RPMI8226 (cell line): ENCODE results near the gene FZD2.
"Not testable (repeated sequence)": the region's sequence is repeated elsewhere in the genome, so short reads cannot be mapped to it uniquely, and the experiment has no call there.

Experiments used
- DNase-seq: peaks from one replicate; pipeline ENCODE4 v3.0.0-alpha.2; 2015

Gene FZD2

GRCh38 chr17:44556832-44557606 is at the start of gene FZD2:
TSS of gene FZD2 (plus strand) at chr17:44557484. CDS start at chr17:44557689, 205 bp downstream.
- DNase-seq, result peak; percentile 92

- peak; percentile 47 for DNase-seq
These were observed 45.8 kb upstream of the FZD2 start for GRCh38 chr17:44511241-44512134.

DNA sequence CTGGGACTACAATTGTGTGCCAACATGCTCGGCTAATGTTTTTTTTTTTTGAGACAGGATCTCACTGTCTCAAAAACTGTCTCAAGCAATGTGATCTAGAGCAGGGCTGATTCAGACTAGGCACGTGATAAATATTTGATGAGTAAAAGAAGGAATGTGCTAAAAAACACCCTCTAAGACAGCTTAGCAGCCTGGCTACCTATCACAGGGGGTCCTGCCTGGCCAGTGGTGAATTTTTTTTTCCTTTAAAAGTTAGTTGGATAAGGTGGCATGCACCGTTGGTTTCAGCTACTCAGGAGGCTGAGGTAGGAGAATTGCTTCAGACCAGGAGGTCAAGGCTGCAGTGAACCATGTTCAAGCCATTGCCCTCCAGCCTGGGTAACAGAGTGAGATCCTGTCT is 39.3 kb upstream of the FZD2 start:
- no peak for DNase-seq

DNA sequence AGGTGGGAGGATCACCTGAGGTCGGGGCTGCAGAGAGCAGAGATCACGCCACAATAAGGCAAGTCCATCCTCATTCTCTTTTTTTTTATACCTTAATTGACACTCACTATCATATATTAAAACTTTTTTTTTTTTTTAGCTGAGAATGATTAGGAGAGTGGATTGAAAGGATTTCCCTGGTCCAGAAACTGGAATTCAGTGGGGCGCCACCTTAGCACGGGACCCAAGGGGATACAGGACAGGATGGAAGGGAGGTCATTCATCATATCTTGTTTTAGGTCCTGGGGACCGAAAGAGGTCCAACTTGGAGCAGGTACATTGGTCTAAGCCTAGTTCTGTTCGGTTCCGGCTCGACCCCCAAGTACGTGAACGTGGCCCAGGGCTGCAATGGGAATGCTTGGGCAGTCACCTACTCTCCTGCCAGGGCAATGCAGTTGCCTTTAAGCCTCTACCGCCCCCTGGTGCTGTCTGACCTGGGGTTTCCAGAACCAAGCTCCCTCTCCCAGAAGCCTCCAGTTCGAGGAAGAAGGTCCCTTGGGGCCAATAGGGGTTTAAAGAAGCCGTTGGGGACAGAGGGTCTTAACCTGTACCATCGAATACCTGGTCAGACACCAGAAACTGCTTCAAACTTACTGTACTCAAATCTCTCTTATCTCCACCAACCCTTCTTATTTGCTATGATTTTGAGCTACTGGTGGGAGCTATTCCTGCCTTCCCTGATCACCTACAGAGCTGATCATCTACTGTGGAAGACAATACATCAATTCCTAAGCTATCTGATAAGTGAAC is 34.2 kb upstream of the FZD2 start:
- DNase-seq, result peak; percentile 73

GRCh38 chr17:44523672-44523972 is 33.7 kb upstream of the FZD2 start:
- DNase-seq, result no peak

GRCh38 chr17:44527102-44527501 is 30.2 kb upstream of the FZD2 start:
- DNase-seq, result no peak

GRCh38 chr17:44527954-44528353 is 29.3 kb upstream of the FZD2 start:
- no peak for DNase-seq

DNA sequence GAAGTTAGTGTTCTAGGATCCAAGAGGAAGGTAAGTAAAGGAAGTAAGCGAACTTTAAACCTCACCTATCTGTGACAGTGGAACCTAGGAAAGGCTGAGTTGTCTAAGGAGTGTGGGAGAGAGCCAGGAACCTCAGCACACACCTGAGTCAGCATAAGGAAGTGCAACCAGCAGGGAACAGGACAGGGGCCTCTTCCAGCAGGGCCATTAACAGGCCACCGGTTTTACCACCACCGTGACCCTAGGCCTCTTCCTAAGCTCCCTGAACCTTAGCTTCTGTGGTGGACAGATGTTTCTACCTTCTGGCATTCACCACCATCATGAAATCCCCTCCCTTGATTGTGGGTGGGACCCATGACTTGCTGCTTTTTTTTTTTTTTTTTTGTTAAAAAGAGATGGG is 27.4 kb upstream of the FZD2 start:
- no peak for DNase-seq

DNA sequence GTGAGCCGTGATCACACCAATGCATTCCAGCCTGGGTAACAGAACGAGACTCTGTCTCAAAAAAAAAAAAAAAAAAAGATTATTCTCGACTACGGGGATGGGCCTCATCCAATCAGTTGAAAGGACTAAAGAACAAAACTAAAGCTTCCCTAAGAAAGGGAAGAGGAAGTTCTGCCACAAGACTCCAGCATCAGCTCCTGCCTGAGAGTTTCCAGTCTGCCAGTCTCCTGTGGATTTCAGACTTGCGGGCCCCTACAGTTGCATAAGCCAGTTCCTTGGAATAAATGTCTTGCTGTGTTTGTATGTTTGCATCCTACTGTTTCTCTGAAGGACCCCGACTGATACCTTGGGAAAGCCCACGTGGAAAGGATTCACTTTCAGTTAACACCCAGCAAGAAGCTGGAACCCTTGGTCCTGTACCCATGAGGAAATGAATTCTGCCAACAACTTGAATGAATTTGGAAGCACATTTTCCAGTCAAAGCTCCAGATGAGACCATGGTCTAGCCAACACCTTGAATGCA is 26.3 kb upstream of the FZD2 start:
- no peak for DNase-seq

GRCh38 chr17:44533533-44534246 is 23.6 kb upstream of the FZD2 start:
- peak; percentile 85 for DNase-seq

GRCh38 chr17:44536090-44536953 is 21.0 kb upstream of the FZD2 start:
- DNase-seq, result no peak

GRCh38 chr17:44537922-44538321 is 19.4 kb upstream of the FZD2 start:
- not testable (repeated sequence) for DNase-seq

DNA sequence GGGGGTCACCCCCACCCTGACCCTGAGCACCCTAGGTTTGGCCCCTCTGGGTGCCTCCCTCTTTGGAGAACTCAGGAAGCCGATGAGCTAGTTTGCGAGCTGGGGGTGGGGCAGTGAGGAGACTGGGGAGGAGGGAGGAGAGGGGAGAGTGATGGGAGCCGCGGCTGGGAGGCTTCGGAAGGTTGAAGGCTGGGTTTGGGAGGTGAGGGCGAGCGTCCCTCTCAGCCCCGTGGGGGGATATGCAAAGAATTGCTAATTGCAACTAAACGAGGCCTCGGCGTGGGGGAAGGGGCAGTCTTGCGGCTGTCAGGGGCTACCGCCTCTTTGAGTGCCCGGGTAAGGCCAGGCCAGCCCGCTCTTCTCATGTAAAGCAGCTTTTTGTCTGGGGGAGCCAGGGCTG is 17.6 kb upstream of the FZD2 start:
- DNase-seq, result no peak

DNA sequence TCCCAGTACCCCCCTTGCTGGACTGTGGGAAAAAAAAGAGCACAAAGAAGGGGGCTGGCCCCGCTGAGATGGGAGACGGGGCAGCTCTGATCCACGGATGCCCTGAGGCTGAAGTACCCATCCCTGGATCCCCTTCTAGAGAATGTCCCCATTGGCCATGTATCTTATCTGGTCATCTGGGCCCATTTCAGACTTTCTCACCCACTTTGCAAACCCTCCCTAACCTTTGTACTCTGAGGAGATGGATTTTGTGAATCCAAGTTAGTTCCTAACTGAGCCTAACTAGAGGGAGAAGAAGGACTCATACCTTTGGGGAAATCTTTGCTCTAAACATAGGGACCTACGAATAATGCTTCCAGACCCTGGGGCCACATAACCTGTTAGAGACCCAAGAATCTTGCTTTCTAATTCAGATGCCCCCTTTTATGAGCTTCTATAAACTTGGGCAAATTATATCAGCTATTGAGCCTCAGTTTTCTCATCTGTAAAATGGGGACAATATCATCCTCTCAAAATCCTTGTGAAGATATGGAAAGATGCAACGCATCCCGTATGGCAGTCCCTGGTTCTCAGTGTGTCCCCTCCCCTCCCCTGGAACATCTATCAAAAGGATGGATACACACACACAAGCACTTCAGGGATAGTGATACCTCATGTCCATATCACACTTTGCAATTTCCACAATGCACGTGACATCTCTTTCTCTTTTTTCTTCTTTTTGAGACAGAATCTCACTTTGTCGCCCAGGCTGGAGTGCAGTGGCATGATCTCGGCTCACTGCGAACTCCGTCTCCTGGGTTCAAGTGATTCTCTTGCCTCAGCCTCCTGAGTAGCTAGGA is 16.8 kb upstream of the FZD2 start:
- DNase-seq, result no peak

GRCh38 chr17:44541884-44542581 is 15.3 kb upstream of the FZD2 start:
- no peak for DNase-seq

GRCh38 chr17:44543213-44543904 is 13.9 kb upstream of the FZD2 start:
- no peak for DNase-seq

DNA sequence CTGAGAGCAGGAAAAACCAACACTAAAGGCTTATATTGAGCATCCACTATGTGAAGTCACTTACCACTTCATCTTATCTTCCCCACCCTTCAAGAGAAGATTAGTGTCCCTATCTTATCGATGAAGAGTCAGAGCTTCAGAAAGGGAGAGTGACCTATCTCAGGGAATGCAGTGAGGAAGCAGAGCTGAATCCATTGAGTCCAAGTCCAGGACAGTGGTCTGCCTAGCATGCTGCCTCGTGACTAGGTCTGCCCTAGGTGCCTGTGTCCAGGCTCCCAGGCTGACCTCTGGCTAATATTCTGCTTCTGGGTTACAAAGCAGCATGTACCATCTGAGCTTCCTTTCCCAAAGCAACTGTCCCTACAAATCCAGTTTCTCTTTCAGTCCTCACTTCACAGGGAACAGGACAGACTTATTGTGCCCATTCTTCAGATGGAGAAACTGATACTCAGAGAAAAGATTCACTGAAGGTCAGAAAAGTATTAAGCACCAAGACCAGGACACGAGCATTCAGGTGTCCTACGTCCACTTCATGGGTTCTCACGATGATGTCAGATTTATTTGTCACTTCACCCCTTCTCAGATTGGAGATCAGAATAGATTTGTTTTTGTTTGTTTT is 13.3 kb upstream of the FZD2 start:
- DNase-seq, result no peak
